Lower leg skin (tissue), 4 donors: ENCODE measurements around the gene TBXT. TPM values are rescaled to one million over a fixed set of nuclear protein-coding genes. Genes with fewer than 3 reads are reported as not detected.

Source experiments
- DNase-seq, 2 donors: peaks; one replicate each; pipeline ENCODE4 v3.0.0-alpha.2; 2019; ENCODE audit warnings: low spot score in 2 of 2
- H3K4me3 ChIP-seq: fragments of 200-600 bp; sonication (generic); 2 replicates; pipeline ENCODE4 v1.5.1; 2017; ENCODE audit warnings: mild to moderate bottlenecking, low read depth; ENCODE audit not compliant: poor library complexity, severe bottlenecking
- CTCF ChIP-seq, 3 donors: fragments of 450-650 bp; IDR thresholded peaks; one replicate each; pipeline ENCODE4 v1.5.1; 2016; ENCODE audit warnings: antibody characterized with exemption in 3 of 3, mild to moderate bottlenecking in 3 of 3, moderate library complexity in 2 of 3
- POLR2A ChIP-seq, 2 donors: fragments of 450-650 bp; IDR thresholded peaks; one replicate each; pipeline ENCODE4 v1.6.1; 2016 to 2017; ENCODE audit warnings: antibody characterized with exemption in 2 of 2, mild to moderate bottlenecking in 1 of 2, moderate library complexity in 1 of 2
- WGBS, 2 donors: methylation state at CpG; one replicate each; pipeline ENCODE4 v1.1.5; 2018; 5-methylcytosine and 5-hydroxymethylcytosine counted together
- intact Hi-C: fragments of 100-400 bp; cut with DNase I; formaldehyde crosslinking; loops from one replicate; pipeline ENCODE4 v1.15.0; 2023; ENCODE audit warnings: low total_unique reads
- total RNA-seq, 4 donors: library from RNA; depleted of rRNA; stranded (reverse); fragments of >200 nt; gene quantifications; one replicate each; pipeline ENCODE4 v1.1.0, GENCODE V29; 2016

TBXT gene, protein sequence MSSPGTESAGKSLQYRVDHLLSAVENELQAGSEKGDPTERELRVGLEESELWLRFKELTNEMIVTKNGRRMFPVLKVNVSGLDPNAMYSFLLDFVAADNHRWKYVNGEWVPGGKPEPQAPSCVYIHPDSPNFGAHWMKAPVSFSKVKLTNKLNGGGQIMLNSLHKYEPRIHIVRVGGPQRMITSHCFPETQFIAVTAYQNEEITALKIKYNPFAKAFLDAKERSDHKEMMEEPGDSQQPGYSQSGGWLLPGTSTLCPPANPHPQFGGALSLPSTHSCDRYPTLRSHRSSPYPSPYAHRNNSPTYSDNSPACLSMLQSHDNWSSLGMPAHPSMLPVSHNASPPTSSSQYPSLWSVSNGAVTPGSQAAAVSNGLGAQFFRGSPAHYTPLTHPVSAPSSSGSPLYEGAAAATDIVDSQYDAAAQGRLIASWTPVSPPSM
- total RNA-seq: not detected

- WGBS, 2 donors: 2 to 4% methylated on average over 30 to 54 of the region's 79 CpGs
Observed at GRCh38 chr6:166167801-166168615, at the start of gene TBXT. Gene TBXT, minus strand, starts transcription at chr6:166167851. Its CDS starts 260 bp downstream, at chr6:166167591.

GRCh38 chr6:166207284-166207561 is 39.6 kb upstream of the TBXT start:
- no peak overlapping the region for H3K4me3 ChIP-seq
- no peak for DNase-seq
- TF ChIP-seq POLR2A (IDR thresholded peaks at IDR 0.05): no peak
- no peak for TF ChIP-seq CTCF (IDR thresholded peaks at IDR 0.05)
- WGBS, 2 donors: 77 to 83% methylated on average over 3 of the region's 3 CpGs
- intact Hi-C loops: no loop called here

More at GRCh38 chr6:166167801-166168615, at the start of gene TBXT:
- no peak within 1 kb of the TSS for H3K4me3 ChIP-seq
- intact Hi-C loops: no loop called here
- DNase-seq: no peak
- no peak for TF ChIP-seq POLR2A (IDR thresholded peaks at IDR 0.05)
- TF ChIP-seq CTCF (IDR thresholded peaks at IDR 0.05): no peak

DNA sequence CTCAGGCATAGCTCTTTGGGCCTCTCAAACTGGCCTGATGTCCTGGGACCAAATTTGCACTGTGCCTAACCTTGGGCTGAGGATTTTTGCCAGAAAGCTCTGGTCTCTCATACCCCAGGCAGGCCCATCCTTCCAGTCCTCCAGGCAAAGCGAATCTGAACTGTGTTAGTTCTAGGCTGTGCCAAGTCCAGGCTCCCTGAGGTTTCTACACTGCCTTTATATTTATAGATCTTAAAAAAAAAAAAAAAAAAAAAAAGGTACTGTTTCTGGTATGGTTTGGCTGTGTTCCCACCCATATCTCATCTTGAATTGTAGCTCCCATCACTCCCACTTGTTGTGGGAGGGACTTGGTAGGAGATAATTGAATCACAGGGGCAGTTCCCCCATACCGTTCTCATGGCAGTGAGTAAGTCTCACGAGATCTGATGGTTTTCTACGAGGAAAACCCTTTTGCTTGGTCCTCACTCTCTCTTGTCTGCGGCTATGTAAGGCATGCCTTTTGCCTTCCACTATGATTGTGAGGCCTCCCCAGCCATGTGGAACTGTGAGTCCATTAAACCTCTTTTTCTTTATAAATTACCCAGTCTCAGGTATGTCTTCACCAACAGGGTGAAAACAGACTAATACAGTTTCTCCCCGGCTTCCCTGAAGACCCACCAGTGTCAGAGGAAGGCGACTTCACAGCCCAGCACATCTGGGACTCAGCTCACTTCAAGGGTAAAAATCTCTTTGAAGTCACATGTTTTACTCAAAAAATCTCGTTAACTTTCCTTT is 39.0 kb upstream of the TBXT start:
- TF ChIP-seq CTCF (IDR thresholded peaks at IDR 0.05) (no peak), POLR2A (IDR thresholded peaks at IDR 0.05) (no peak)
- no peak for DNase-seq
- 61 to 63% methylated on average over 8 of the region's 8 CpGs for WGBS, 2 donors
- H3K4me3 ChIP-seq: no peak overlapping the region
- intact Hi-C loops: no loop called here

GRCh38 chr6:166206066-166206465 is 38.4 kb upstream of the TBXT start:
- 81 to 83% methylated on average over 9 of the region's 9 CpGs for whole genome bisulfite sequencing, 2 donors
- no peak overlapping the region for H3K4me3 ChIP-seq
- no peak for DNase-seq
- TF ChIP-seq CTCF (IDR thresholded peaks at IDR 0.05): no peak
- TF ChIP-seq POLR2A (IDR thresholded peaks at IDR 0.05): no peak
- intact Hi-C loops: no loop called here

DNA sequence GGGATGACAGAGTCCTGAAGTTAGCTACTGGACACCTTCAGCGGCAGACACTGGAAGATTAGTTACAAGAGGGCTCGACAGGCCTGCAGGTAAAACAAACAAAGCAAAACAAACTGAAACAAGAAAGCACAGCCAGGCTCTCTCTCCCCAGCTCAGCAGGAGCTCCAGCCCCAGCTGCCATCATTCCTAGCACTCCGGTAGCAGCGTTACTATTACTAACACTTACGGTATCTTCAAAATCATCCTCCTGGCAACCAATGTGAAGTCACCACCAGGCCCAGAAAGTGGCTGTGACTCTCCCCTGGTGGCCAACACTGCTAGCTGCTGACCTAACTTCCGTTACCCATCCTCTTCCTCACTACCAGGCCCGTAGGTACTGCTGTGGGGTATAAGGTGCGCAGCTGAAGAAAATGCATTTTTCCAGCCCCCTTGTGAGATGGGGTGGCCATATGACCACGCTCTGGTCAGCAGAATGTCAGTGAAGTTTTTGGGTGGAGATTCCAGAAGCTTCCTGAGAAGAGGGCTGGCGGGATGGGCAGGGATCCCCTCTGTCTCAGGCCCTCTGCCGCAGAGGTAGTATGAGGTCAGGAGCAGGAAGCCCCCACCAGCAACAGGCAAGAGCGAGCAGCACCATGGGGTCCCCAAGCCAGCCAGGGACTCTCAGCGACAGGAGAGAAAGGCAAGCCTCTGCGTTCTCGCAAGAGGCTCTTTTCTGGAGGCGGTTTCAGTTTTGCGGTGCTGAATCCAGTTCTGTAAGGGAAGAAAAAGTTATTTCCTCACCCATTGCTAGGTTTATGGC is 37.4 kb upstream of the TBXT start:
- WGBS, 2 donors: 89 to 93% methylated on average over 17 of the region's 17 CpGs
- H3K4me3 ChIP-seq: no peak overlapping the region
- TF ChIP-seq CTCF (IDR thresholded peaks at IDR 0.05) (no peak), POLR2A (IDR thresholded peaks at IDR 0.05) (no peak)
- intact Hi-C loops: no loop called here
- no peak for DNase-seq
